HL-60 (cell line): ENCODE measurements around the gene CEP85.
A peak's percentile ranks its signal among the peaks of the same experiment; 100 is the strongest.

Experiments
- DNase-seq, 2 experiments: peaks; one replicate each; pipeline ENCODE4 v3.0.0-alpha.2; 2010 to 2020; ENCODE audit warnings: low read depth in 1 of 2, low spot score in 1 of 2
- H3K27ac ChIP-seq: fragments of 250-450 bp; sonication (Bioruptor Pico); replicated peaks from 2 replicates; pipeline ENCODE4 v1.5.1; 2020; ENCODE audit warnings: mild to moderate bottlenecking, moderate library complexity
- H3K27me3 ChIP-seq: fragments of 250-450 bp; sonication (Bioruptor Pico); 2 replicates; pipeline ENCODE4 v1.5.1; 2021; ENCODE audit warnings: mild to moderate bottlenecking, moderate library complexity; ENCODE audit not compliant: insufficient read depth, poor library complexity, severe bottlenecking
- H3K4me3 ChIP-seq: replicated peaks from 2 replicates; pipeline ENCODE4 v1.5.1; 2011; ENCODE audit warnings: mild to moderate bottlenecking, control low read depth, low read length; ENCODE audit not compliant: insufficient read depth
- GABPA ChIP-seq: IDR thresholded peaks from 2 replicates; pipeline ENCODE4 v1.6.1; 2012; ENCODE audit warnings: low read depth
- POLR2AphosphoS5 ChIP-seq: IDR thresholded peaks from 2 replicates; pipeline ENCODE4 v1.6.1; 2012; ENCODE audit warnings: low read depth
- SPI1 ChIP-seq: IDR thresholded peaks from 2 replicates; pipeline ENCODE4 v1.6.1; 2012; ENCODE audit warnings: low read depth, mild to moderate bottlenecking, borderline replicate concordance
- TF ChIP-seq, protein P1 (sequence below): IDR thresholded peaks from one replicate; pipeline ENCODE4 v1.5.1; 2011; ENCODE audit warnings: low read length, control low read depth, inconsistent platforms; ENCODE audit not compliant: insufficient read depth
- TF ChIP-seq, protein P2 (sequence below): IDR thresholded peaks from 2 replicates; pipeline ENCODE4 v1.6.1; 2012; ENCODE audit warnings: low read depth; ENCODE audit not compliant: insufficient replicate concordance

The CEP85 gene

DNA sequence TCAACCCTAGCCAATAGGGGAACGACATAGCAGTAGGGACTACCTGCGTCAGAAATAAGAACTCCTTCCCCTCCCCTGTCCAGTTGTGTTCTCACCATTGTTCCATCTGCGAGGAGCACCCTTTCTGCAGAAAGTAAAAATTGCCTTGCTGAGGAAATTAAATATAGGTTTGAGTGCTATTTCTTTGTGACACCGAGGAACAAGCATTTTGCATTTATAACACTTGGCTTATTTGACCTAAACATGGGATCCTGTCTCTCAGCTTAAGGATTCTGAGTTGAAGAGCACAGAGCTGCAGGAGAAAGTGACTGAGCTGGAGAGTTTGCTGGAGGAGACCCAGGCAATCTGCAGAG is 35.2 kb downstream of the CEP85 start:
- no peak for DNase-seq
- H3K27ac ChIP-seq, result no peak overlapping the region
- no peak overlapping the region for H3K4me3 ChIP-seq
- no peaks in the 10 kb centered on the region for H3K27me3 ChIP-seq
- TF ChIP-seq, protein P1, sequence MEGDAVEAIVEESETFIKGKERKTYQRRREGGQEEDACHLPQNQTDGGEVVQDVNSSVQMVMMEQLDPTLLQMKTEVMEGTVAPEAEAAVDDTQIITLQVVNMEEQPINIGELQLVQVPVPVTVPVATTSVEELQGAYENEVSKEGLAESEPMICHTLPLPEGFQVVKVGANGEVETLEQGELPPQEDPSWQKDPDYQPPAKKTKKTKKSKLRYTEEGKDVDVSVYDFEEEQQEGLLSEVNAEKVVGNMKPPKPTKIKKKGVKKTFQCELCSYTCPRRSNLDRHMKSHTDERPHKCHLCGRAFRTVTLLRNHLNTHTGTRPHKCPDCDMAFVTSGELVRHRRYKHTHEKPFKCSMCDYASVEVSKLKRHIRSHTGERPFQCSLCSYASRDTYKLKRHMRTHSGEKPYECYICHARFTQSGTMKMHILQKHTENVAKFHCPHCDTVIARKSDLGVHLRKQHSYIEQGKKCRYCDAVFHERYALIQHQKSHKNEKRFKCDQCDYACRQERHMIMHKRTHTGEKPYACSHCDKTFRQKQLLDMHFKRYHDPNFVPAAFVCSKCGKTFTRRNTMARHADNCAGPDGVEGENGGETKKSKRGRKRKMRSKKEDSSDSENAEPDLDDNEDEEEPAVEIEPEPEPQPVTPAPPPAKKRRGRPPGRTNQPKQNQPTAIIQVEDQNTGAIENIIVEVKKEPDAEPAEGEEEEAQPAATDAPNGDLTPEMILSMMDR, result no peak
- no peak for TF ChIP-seq GABPA
- TF ChIP-seq POLR2AphosphoS5, result no peak
- no peak for TF ChIP-seq SPI1
- TF ChIP-seq, protein P2, sequence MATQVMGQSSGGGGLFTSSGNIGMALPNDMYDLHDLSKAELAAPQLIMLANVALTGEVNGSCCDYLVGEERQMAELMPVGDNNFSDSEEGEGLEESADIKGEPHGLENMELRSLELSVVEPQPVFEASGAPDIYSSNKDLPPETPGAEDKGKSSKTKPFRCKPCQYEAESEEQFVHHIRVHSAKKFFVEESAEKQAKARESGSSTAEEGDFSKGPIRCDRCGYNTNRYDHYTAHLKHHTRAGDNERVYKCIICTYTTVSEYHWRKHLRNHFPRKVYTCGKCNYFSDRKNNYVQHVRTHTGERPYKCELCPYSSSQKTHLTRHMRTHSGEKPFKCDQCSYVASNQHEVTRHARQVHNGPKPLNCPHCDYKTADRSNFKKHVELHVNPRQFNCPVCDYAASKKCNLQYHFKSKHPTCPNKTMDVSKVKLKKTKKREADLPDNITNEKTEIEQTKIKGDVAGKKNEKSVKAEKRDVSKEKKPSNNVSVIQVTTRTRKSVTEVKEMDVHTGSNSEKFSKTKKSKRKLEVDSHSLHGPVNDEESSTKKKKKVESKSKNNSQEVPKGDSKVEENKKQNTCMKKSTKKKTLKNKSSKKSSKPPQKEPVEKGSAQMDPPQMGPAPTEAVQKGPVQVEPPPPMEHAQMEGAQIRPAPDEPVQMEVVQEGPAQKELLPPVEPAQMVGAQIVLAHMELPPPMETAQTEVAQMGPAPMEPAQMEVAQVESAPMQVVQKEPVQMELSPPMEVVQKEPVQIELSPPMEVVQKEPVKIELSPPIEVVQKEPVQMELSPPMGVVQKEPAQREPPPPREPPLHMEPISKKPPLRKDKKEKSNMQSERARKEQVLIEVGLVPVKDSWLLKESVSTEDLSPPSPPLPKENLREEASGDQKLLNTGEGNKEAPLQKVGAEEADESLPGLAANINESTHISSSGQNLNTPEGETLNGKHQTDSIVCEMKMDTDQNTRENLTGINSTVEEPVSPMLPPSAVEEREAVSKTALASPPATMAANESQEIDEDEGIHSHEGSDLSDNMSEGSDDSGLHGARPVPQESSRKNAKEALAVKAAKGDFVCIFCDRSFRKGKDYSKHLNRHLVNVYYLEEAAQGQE, result no peak

DNA sequence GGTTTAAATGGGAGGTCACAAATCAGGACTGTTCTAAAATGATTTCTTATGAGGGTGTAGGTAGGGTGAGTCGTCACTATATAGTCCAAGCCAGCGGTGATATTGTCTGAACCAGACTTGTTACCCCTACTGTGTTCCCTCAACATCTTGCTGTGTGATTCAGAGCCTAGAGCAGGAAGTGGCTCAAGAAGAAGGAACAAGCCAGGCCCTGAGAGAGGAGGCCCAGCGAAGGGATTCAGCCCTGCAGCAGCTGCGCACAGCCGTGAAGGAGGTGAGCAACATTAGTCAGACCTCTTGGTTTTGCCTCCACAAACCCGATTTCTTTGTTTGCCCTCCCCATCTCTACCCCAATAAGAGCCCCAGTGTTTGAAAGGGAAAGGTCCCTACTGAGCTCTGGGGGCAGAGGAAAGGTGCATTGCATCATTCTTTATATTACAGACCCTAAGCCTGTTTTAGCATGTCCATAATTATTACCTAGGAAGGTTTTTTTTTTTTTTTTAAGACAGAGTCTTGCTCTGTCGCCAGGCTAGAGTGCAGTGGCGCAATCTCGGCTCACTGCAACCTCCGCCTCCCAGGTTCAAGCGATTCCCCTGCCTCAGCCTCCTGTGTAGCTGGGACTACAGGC is 40.9 kb downstream of the CEP85 start:
- H3K27ac ChIP-seq, result peak overlapping the region; percentile 88
- no peak for TF ChIP-seq GABPA
- TF ChIP-seq POLR2AphosphoS5, result peak; percentile 49
- peak; percentile 73 for TF ChIP-seq SPI1
- TF ChIP-seq, protein P2, result no peak
- TF ChIP-seq, protein P1, result no peak
- no peak overlapping the region for H3K4me3 ChIP-seq

DNA sequence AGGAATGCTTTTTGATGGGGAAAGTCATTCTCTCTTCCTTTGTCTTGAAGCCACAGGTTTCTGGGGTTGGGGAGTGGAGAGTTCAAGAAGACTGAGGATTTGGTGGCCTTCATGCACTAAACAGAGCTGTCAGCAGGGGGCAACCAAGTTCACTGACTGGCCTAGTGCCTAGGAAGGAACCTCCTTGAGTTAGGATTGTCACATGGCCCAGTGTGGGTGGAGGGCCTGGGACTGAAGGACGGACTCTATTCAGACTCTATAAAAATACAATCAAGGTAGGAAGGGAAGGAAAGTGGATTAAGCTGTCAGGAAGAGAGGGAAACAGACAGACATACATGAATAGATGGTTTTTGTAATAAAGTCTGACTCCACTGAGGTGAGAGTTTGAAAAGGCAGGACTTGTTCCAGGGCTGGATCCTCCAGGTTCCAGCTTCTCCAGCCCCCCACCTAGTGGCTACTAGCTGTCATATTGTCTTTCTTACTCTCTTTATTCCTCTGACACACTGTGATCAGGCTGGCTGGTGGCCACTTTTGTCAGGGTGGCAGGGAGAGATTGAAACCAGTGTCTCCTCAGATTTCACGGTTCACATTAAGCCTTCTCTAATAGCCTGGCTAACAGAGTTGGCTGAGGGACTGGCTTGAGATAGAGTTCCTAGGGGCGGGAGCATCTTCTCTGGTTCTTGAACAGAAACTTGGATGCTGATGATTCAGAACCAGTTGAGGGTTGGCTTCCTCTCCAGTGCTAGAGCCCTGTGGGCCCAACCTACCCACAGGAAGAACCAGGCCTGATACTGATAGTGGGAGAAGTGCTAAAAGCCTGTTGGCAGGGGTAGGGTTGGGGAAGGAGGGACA is 41.8 kb downstream of the CEP85 start:
- DNase-seq, result peak; percentile 90 to 91
- no peak for TF ChIP-seq GABPA
- TF ChIP-seq, protein P2, result no peak
- TF ChIP-seq POLR2AphosphoS5, result no peak; the same call in 1 of the 2 replicates
- TF ChIP-seq, protein P1, result peak; percentile 52
- peak; percentile 7; the same call in 1 of the 2 replicates for TF ChIP-seq SPI1
- H3K27me3 ChIP-seq, result no peaks in the 10 kb centered on the region
- peak overlapping the region; percentile 88 for H3K27ac ChIP-seq
- no peak overlapping the region for H3K4me3 ChIP-seq

More for the DNA sequence above, 40.9 kb downstream of the CEP85 start:
- peak in 1 of 2 experiments; percentile 93 for DNase-seq
- no peaks in the 10 kb centered on the region for H3K27me3 ChIP-seq
